Liver (tissue), 3 donors: ENCODE data around the gene KDM5A.

ENCODE experiments used
- EGR1 ChIP-seq, 2 donors: IDR thresholded peaks; 2 replicates each; pipeline ENCODE4 v1.6.1; 2016 to 2018; ENCODE audit warnings: antibody characterized with exemption in 2 of 2, low read depth in 2 of 2
- RAD21 ChIP-seq, 2 donors: IDR thresholded peaks; 2 replicates each; pipeline ENCODE4 v1.6.1; 2016; ENCODE audit warnings: antibody characterized with exemption in 2 of 2, mild to moderate bottlenecking in 2 of 2
- YY1 ChIP-seq: IDR thresholded peaks from 2 replicates; pipeline ENCODE4 v1.6.1; 2016; ENCODE audit warnings: antibody characterized with exemption, mild to moderate bottlenecking
- ZBTB33 ChIP-seq: IDR thresholded peaks from 2 replicates; pipeline ENCODE4 v1.6.1; 2016; ENCODE audit warnings: antibody characterized with exemption
- TF ChIP-seq, protein P1 (sequence below): fragments of 150-350 bp; IDR thresholded peaks from 2 replicates; pipeline ENCODE4 v1.5.1; 2017; ENCODE audit warnings: improper control_type of control experiment, low read depth, low read length; ENCODE audit not compliant: missing input control
- TF ChIP-seq, protein P2 (sequence below): IDR thresholded peaks from 2 replicates; pipeline ENCODE4 v1.6.1; 2016; ENCODE audit warnings: antibody characterized with exemption, mild to moderate bottlenecking
- TF ChIP-seq, protein P3 (sequence below): IDR thresholded peaks from 2 replicates; pipeline ENCODE4 v1.6.1; 2016; ENCODE audit warnings: antibody characterized with exemption
- TF ChIP-seq, protein P4 (sequence below): IDR thresholded peaks from 2 replicates; pipeline ENCODE4 v1.6.1; 2016; ENCODE audit warnings: antibody characterized with exemption
- donor health status: healthy.
- donor health status: healthy.

DNA sequence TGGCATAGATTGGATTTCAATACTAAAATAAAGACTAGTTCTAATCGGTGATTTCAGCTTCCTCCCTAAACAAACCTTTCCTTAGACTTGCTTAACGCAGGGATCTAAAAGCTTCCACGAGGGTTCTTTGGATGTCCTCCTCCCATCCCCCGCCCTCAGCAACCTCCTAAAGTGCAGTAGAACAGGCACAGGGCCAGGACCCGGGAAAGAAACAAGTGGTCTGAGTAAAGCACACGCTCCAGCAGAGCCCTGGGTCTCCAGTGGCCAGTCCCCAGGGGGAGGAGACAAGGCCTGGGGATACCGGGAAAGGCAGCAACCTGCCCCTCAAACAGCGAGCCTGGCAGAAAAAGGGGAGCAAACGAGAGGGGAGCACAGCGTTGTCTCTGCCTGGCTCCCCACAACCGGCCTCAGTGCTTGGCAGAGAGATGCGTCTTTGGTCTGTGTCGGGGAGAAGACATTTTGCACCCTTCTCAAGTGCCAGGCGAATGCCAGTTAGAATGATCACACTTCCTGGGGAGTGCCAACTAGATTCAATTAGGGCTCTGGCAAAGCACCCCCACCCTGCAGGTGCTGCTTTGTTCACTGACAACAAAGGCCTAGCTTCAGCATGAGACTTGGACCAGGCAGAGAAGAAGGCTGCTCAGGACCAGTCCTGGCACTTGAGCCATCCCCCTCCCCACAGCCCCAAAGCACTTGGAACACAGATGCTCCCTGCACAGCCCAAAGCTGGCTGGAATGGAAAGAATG, 158.0 kb downstream of the KDM5A start:
- TF ChIP-seq RAD21 (IDR thresholded peaks at IDR 0.05) (no peak), EGR1 (IDR thresholded peaks at IDR 0.05; ENCODE audit: low read depth in 2 of 2) (no peak), YY1 (no peak), ZBTB33 (no peak)
- TF ChIP-seq, protein P1, sequence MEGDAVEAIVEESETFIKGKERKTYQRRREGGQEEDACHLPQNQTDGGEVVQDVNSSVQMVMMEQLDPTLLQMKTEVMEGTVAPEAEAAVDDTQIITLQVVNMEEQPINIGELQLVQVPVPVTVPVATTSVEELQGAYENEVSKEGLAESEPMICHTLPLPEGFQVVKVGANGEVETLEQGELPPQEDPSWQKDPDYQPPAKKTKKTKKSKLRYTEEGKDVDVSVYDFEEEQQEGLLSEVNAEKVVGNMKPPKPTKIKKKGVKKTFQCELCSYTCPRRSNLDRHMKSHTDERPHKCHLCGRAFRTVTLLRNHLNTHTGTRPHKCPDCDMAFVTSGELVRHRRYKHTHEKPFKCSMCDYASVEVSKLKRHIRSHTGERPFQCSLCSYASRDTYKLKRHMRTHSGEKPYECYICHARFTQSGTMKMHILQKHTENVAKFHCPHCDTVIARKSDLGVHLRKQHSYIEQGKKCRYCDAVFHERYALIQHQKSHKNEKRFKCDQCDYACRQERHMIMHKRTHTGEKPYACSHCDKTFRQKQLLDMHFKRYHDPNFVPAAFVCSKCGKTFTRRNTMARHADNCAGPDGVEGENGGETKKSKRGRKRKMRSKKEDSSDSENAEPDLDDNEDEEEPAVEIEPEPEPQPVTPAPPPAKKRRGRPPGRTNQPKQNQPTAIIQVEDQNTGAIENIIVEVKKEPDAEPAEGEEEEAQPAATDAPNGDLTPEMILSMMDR: no peak
- TF ChIP-seq, protein P2, sequence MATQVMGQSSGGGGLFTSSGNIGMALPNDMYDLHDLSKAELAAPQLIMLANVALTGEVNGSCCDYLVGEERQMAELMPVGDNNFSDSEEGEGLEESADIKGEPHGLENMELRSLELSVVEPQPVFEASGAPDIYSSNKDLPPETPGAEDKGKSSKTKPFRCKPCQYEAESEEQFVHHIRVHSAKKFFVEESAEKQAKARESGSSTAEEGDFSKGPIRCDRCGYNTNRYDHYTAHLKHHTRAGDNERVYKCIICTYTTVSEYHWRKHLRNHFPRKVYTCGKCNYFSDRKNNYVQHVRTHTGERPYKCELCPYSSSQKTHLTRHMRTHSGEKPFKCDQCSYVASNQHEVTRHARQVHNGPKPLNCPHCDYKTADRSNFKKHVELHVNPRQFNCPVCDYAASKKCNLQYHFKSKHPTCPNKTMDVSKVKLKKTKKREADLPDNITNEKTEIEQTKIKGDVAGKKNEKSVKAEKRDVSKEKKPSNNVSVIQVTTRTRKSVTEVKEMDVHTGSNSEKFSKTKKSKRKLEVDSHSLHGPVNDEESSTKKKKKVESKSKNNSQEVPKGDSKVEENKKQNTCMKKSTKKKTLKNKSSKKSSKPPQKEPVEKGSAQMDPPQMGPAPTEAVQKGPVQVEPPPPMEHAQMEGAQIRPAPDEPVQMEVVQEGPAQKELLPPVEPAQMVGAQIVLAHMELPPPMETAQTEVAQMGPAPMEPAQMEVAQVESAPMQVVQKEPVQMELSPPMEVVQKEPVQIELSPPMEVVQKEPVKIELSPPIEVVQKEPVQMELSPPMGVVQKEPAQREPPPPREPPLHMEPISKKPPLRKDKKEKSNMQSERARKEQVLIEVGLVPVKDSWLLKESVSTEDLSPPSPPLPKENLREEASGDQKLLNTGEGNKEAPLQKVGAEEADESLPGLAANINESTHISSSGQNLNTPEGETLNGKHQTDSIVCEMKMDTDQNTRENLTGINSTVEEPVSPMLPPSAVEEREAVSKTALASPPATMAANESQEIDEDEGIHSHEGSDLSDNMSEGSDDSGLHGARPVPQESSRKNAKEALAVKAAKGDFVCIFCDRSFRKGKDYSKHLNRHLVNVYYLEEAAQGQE: no peak
- TF ChIP-seq, protein P3, sequence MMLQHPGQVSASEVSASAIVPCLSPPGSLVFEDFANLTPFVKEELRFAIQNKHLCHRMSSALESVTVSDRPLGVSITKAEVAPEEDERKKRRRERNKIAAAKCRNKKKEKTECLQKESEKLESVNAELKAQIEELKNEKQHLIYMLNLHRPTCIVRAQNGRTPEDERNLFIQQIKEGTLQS: no peak
- TF ChIP-seq, protein P4, sequence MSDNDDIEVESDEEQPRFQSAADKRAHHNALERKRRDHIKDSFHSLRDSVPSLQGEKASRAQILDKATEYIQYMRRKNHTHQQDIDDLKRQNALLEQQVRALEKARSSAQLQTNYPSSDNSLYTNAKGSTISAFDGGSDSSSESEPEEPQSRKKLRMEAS: no peak
